ENCODE measurements around the gene CD300H.
A peak's percentile ranks its signal among the peaks of the same experiment; 100 is the strongest.

CD300H gene

DNA sequence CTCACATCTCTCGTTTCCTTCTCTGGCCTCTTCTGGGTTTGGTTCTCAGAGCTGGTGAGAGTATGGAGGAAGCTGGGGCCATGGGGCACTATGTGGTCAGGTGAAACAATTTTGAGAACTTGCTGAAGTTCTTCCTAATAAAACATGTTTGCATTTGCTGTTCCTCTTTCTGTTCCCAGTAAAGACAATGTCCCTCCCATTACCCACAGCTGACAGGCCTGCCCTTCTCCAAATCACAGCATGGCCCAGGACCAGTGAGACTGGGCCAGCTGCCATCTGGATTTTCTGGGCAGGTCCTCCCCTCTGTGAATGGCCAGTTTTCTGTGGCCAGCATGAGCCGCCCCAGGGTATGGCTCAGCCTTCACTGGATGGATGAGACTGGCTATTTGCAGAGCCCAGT, at the start of gene CD300H:
TSS of gene CD300H (minus strand) at position 113 of the 400 bp plus-strand sequence.
- no peak for DNase-seq (ENCODE audit: low spot score)

DNA sequence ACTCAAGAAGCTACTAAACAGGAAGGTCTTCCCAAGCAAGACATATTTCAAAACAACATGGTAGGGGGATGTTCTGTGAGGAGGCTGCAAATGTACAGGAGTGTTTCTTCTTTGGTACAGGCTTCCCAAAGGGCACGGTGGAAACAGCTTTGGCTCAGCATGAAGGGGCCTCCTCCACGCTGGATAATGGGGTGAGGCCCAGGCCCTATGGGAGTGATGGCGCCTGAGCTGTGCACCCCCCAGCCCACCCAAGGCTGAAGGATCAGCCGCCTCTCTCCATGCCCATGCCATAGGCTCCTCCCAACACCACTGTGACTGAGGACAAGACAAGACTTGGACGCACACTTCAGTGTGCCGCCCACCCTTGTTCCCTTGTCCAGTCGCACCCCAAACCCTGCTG, 49.4 kb upstream of the CD300H start:
- no peak for DNase-seq (ENCODE audit: low spot score)

GRCh38 chr17:74612046-74612445, 44.7 kb upstream of the CD300H start:
- DNase-seq (ENCODE audit: low spot score): no peak

DNA sequence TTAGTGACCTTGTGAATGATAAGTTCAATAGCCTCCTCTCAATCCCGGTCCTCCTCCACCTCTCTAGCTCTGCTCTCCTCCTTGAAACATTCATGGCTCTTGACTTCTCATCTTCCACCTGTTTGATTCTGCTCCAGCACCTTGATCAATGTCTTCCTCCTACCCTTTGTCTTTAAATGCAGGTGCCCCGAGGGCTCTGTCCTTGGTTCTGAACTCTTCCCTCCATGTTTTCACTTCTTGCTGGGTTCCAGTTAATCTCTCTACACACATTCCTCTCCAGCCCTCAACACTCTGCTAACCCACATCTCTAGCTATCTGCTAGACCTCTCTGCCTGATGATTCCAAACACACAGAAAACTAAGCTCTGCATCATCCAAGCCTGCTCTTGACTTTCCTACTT, 42.8 kb upstream of the CD300H start:
- DNase-seq (ENCODE audit: low spot score): peak; percentile 4

DNA sequence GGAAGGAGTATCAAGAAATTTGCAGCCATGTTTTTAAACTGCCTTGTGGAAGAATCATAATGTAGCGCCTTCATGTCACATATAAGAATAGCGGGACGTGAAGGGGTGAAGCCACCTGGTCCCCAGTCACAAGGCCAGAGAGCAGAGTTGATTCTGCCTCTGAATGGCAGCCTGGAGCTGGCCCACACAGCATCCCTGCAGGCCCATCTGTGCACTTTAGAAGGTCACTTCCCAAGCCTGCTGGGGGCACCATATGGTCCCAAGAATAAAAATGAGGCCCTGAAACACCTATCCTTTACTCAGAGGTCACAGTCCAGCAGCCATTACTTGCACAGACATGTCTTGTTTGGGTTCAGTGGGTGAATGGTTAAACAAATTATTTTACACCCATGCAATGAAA, 41.2 kb upstream of the CD300H start:
- no peak for DNase-seq (ENCODE audit: low spot score)

- DNase-seq (ENCODE audit: low spot score): no peak
Observed at GRCh38 chr17:74607221-74607620, 39.9 kb upstream of the CD300H start.

GRCh38 chr17:74606050-74606449, 38.7 kb upstream of the CD300H start:
- no peak for DNase-seq (ENCODE audit: low spot score)

GRCh38 chr17:74605361-74605760, 38.1 kb upstream of the CD300H start:
- peak; percentile 54 for DNase-seq (ENCODE audit: low spot score)

GRCh38 chr17:74604761-74605160, 37.5 kb upstream of the CD300H start:
- no peak for DNase-seq (ENCODE audit: low spot score)

DNA sequence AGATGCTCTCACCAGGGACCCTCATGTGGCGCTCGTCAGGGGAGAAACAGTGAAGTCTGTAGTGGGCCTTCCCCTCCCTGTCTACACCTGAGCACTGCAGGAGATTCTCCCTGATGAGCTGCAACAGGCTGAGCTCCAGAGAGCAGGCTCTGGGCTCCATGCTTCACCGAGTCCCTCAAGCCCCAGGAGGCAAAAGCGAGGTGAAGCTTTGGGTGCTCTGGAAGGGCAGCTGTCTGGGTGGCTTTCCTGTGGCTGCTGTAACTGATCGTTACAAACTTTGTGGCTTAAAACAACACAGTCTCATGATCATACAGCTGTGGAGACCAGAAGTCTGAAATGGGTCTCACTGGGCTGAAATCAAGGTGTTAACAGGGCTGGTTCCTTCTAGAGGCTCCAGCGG, 36.9 kb upstream of the CD300H start:
- DNase-seq (ENCODE audit: low spot score): peak; percentile 9

GRCh38 chr17:74603746-74604145, 36.4 kb upstream of the CD300H start:
- no peak for DNase-seq (ENCODE audit: low spot score)

DNA sequence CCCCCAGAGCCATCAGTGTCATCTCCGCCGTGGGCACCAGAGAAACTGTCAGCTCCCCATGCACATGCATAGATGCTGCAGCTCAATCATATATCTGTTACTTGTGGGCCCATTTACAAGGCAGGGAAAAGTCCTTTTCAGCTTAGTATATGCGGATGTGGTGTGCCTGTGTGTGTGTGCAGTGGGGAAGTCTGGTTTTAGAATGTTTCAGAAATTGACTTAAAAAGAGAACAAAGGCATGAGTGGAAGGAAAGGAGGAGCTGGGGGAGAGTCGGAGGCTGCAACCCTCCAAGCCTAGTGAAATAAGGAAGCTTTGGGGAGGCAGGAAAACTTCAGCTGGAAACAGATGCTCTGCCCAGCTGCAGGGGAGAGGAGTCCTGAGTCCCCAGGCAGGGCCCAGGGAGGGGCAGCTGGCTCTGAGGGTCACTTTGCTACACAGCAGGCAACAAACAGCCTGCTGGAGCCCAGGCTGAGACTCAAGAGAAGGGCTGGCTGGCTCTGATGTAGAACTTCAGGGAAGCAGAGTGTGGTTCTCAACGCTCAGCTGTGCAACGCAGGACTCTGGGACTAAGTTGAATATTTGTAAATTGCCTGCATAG, 35.8 kb upstream of the CD300H start:
- DNase-seq (ENCODE audit: low spot score): no peak

DNA sequence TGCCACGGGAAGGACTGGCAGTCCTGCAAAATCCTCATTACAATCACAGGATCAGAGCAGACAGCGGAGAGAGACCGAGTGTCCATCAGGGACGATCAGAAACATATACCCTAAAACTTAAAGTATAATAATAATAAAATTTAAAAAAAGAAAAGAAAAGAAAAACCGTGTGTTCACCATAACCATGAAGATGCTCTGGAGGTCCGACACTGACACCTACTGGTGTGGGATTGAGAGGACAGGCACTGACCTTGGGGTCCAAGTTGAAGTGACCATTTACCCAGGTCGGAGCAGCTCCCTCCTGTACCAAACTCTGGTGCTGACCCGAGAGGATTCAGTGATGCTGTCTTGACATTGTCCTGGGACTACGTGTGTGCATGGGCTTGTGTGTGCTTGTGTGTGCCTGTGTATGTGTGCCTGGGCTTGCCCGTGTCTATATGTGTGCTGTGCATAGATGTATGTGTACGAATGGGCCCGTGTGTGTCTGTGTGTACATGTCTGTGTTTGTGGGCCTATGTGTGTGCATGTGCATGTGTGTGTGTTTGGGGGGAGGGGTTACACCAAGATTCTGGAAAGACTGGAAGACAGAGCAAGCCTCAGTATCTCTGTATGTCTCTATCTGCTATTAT, 34.7 kb upstream of the CD300H start:
- DNase-seq (ENCODE audit: low spot score): peak; percentile 42

DNA sequence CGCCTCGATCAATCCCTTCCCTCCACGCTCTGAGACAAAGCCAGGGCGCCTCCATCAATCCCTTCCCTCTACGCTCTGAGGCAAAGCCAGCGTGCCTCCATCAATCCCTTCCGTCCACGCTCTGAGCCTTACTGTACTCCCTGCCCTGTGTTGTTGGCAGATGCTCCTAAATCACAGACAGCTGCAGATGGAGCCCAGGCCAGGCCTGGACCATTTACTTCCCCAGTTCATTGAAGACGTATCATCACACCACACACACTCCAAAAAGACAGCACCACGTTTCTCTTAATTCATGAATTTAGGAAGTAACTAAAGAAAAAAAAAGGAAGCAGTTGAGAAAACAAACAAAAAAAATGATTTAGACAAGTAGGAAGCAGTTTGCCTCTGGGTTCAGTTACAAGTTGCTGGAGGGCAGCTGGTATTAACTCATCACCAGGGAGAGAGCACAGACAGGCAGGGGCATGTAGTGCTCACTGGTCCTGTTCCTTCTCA, 32.2 kb upstream of the CD300H start:
- no peak for DNase-seq (ENCODE audit: low spot score)

- no peak for DNase-seq (ENCODE audit: low spot score)
Observed at GRCh38 chr17:74599023-74599399, 31.7 kb upstream of the CD300H start.

DNA sequence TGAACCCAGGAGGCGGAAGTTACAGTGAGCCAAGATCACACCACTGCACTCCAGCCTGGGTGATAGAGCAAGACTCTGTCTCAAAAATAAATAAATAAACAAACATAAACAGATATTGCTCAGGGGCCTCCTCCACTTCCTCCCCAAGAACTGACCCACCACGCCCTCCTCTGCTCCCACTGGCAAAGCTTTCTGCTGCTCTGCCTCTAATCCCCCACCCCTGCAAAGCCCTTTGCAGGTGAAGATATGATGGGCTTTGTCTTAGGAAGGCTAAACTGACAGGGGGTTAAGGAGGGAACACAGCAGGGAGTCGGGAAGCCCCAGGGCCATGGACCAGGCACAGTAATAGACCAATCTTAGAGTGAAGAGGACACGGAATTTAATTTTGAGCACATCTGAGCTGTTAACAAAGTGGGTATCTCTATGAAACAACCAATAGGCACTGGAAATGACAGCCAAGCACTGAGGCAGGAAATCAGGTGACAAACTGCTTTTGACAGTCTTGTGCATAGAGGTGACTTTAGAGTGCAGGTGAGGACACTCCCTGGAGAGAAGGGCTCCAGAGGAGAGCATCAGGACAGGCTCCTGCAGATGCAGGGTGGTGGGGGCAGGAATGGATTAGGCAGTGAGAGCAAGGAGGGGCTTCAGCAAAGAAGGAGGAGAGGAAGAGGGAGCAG, 31.2 kb upstream of the CD300H start:
- DNase-seq (ENCODE audit: low spot score): no peak

DNA sequence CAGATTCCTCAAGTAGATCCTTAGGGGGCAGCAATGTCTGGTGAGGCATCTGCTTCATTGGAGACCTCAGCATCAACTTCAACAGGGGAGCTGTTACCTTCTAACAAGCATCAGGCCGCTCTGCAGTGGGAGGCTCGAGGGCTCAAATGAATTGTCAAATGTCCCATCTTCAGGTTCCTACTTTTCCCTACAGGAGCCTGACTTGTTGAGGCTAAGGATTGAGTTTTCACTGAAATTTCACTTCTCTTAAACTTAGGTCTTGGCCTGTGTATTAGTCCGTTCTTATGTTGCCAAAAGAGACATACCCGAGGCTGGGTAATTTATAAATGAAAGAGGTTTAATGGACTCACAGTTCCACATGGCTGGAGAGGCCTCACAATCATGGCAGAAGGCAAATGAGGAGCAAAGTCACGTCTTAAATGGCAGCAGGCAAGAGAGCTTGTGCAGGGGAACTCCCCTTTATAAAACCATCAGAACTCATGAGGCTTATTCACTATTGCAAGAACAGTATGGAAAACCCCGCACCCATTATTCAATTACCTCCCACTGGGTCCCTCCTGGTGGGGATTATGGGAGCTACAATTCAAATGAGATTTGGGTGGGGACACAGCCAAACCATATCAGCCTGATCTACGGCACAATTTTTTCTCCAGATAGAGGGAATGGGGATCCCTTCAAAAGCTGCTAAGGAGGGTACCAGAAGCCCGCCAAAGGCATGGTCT, 29.9 kb upstream of the CD300H start:
- no peak for DNase-seq (ENCODE audit: low spot score)

DNA sequence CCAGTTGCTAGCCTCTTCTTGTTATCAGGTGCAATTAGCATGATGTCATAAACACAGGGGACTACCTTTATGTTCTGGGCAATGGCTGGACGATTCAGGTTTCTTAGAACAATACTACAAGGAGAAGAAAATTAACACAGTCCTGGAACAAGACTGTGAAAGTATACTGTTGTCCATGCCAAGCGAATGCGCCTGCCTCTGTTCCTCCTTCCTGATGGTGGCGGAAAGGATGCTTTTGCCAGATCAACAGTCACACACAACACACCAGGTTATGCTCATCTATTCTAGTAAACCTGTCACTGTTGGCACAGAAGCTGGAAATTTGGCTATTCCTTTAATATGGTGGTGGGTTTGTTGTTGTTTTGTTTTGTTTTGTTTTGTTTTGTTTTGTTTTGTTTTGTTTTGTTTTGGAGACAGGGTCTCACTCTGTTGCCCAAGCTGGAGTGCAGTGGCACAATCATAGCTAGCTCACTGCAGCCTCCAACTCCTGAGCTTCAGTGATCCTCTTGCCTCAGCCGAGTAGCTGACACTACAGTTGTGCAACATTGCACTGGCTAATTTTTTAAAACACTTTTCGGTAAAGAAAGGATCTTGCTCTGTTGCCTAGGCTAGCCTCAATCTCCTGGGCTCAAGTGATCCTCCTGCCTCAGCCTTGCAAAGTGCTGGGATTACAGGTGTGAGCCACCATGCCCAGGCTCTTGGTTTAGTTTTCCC, 27.9 kb upstream of the CD300H start:
- DNase-seq (ENCODE audit: low spot score): no peak

DNA sequence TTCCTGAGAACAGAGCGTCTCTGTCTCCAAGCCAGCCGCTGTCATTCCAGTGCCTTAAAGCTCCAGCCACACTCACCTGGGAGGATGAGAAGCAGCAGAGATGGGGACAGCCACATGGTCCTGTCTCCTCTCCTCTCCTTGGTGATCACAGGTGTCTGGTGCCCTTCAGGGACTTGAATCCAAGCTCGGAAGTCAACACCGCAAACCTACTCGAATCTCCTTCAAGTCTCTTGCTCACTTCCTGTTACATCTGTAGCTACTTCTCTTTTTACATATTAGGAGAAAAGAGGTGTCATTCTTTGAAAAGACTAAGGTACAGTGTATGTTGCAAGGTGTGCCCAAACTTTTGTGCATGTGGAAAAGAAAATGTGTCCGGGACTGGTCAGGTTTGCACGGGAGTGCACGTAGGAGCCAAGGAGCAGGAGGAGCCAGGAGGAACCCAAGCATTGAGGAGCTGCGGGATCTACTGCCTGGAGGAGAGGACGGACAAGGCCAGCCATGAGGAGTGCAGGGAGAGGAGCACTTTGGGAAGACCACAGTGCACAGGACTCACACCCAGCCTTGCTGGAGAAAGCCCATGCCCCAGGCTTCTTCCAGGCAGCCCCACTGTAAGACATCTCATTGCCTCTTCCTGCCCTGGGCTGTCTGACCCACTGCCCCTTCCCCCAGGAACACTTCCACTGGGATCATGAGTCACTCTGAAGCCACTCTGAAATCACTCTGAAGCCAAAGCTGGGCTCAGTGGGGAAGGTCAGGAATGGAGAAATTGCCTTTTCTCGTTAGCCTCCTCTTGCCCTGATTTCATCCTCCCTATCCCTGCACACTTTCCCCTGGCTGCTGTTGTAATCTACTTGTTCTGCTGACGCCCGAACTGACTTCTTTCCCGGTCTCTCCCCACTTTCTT, 25.0 kb upstream of the CD300H start, which contains the start of gene CD300LD:
TSS of gene CD300LD (minus strand) at position 197 of the 904 bp plus-strand sequence. CDS start at position 116, 81 bp downstream.
- DNase-seq (ENCODE audit: low spot score): no peak

GRCh38 chr17:74591503-74591902, 24.2 kb upstream of the CD300H start:
- no peak for DNase-seq (ENCODE audit: low spot score)

DNA sequence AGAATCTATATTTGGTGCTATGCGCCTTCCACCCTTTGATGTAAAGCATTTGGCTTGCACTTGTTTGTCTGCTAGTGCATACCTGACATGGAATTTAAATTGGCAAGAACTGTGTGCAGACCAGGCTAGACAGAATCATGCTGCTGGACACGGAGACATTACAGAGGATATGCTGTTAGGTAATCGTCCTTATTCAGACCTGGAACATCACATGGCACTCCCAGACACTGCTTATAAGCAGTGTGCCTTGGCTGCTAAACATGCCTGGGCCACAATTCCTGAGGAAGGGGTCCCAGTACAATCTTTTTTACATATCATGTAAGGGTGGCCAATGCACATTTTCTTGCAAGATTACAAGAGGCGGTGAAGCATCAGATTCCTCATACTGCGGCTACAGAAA, 18.4 kb upstream of the CD300H start:
- DNase-seq (ENCODE audit: low spot score): no peak
